PC-9 (cell line): ENCODE results near the gene ABAT. TPM values are rescaled to one million over a fixed set of nuclear protein-coding genes. Genes with fewer than 3 reads are reported as not detected.

Source experiments
- BruUV-seq: library from RNA; stranded (reverse); fragments of 400-500 nt; replicated peaks from 2 replicates; lab custom pipeline; 2021; lab: Mats Ljungman, UMichigan
- CTCF ChIA-PET: fragments of 300-600 bp; sonication (Branson Sonifier 250); formaldehyde crosslinking; loops from one replicate; lab custom pipeline; 2022; ENCODE audit warnings: antibody characterized with exemption; lab: Charles Lee
- POLR2A ChIA-PET: fragments of 300-600 bp; sonication (Branson Sonifier 250); formaldehyde crosslinking; loops from one replicate; lab custom pipeline; 2022; ENCODE audit warnings: antibody characterized with exemption; ENCODE audit not compliant: unreplicated experiment; lab: Charles Lee
- DNase-seq, 2 experiments: peaks; one replicate each; pipeline versions ENCODE4 v3.0.0 to v3.0.0-alpha.2; 2015 to 2022; ENCODE audit warnings: mixed read lengths in 1 of 2
- H2AFZ ChIP-seq: fragments of 200-600 bp; sonication (generic); 2 replicates; pipeline ENCODE4 v1.8.1; 2017; ENCODE audit warnings: antibody characterized with exemption
- H3F3A ChIP-seq: fragments of 200-600 bp; sonication (generic); 2 replicates; pipeline ENCODE4 v1.8.1; 2017; ENCODE audit warnings: antibody characterized with exemption, mild to moderate bottlenecking, low read depth; ENCODE audit not compliant: insufficient read depth
- H3K27ac ChIP-seq: fragments of 200-600 bp; sonication (generic); 2 replicates; pipeline ENCODE4 v1.6.1; 2016; ENCODE audit warnings: mixed run types
- H3K27me3 ChIP-seq: fragments of 200-600 bp; sonication (generic); 2 replicates; pipeline ENCODE4 v1.6.1; 2016; ENCODE audit warnings: low read depth, mixed run types; ENCODE audit not compliant: insufficient read depth
- H3K36me3 ChIP-seq: fragments of 200-600 bp; sonication (generic); 2 replicates; pipeline ENCODE4 v1.6.1; 2016; ENCODE audit warnings: low read depth, mixed run types
- H3K4me1 ChIP-seq: fragments of 200-600 bp; sonication (generic); replicated peaks from 2 replicates; pipeline ENCODE4 v1.6.1; 2016; ENCODE audit warnings: mixed run types; ENCODE audit not compliant: insufficient read depth
- H3K4me2 ChIP-seq: fragments of 200-600 bp; sonication (generic); 2 replicates; pipeline ENCODE4 v1.6.1; 2017; ENCODE audit warnings: mixed run types
- H3K4me3 ChIP-seq: fragments of 200-600 bp; sonication (generic); 2 replicates; pipeline ENCODE4 v1.6.1; 2016; ENCODE audit warnings: mixed run types
- H3K79me2 ChIP-seq: fragments of 200-600 bp; sonication (generic); 2 replicates; pipeline ENCODE4 v1.6.1; 2017; ENCODE audit warnings: low read depth, mixed run types
- H3K9me2 ChIP-seq: fragments of 200-600 bp; sonication (generic); 2 replicates; pipeline ENCODE4 v1.8.1; 2017; ENCODE audit warnings: mild to moderate bottlenecking; ENCODE audit not compliant: insufficient read depth
- H3K9me3 ChIP-seq: fragments of 200-600 bp; sonication (generic); 2 replicates; pipeline ENCODE4 v1.8.1; 2016; ENCODE audit warnings: low read depth; ENCODE audit not compliant: insufficient read depth
- H4K20me1 ChIP-seq: fragments of 200-600 bp; sonication (generic); 2 replicates; pipeline ENCODE4 v1.8.1; 2017; ENCODE audit not compliant: insufficient read depth
- EZH2 ChIP-seq: fragments of 200-600 bp; sonication (generic); IDR thresholded peaks from 2 replicates; pipeline ENCODE4 v1.8.0; 2017; ENCODE audit warnings: antibody characterized with exemption, low read depth
- intact Hi-C: fragments of 100-400 bp; cut with micrococcal nuclease; formaldehyde crosslinking; loops from one replicate; pipeline ENCODE4 v1.10.0; 2022; ENCODE audit not compliant: unreplicated experiment
- total RNA-seq: library from RNA; stranded (reverse); gene quantifications from 2 replicates; pipeline ENCODE4 v1.2.3, GENCODE V29; 2021
- TF ChIP-seq, protein P1 (sequence below): fragments of 200-600 bp; sonication (generic); conservative IDR thresholded peaks from 2 replicates; pipeline ENCODE4 v1.6.1; 2017; ENCODE audit warnings: mixed run types, antibody characterized with exemption, mild to moderate bottlenecking, moderate library complexity

The ABAT gene
- total RNA-seq, 1 experiment from 2014 or later = 12.9 TPM

DNA sequence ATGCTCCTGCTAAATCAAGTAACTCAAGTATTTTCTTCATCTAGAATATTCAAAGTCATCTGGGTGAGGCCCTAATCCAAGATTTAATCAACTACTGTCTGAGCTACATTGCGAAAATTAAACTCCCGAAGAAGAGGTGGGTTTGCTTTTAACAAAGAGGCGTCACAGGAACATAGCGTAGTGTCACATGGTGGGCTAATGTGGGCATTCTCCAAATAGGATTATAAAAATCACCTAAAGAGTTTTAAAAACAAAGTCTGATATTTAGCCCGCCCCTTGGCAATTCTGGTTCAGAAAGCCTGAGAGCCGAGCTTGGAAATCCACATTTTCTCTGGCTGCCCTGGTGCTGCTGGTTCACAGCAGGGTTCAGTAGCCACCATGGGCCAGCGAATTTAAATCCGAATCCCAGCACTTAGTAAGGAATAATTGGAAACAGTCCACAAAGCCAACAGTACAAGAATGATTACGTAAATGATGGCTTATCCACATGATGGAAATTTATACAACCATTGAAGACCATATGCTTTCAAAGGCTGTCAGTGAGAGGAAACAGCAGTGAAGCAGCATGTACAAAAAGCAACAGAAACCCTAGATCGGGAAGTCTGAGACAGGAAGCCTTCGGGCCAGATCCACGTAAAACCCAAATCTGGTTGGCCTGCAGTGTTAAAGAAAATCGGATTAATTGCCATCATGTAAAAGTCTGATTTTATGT is 132.0 kb downstream of the ABAT start:
- H2AFZ ChIP-seq = no peak overlapping the region
- no peaks in the 10 kb centered on the region for H3K9me3 ChIP-seq
- peaks cover 29% of the 10 kb centered on the region for H3K79me2 ChIP-seq
- H3K4me3 ChIP-seq = no peak overlapping the region
- H4K20me1 ChIP-seq = peaks cover 66% of the 10 kb centered on the region
- H3K4me1 ChIP-seq = no peaks in the 10 kb centered on the region
- intact Hi-C loops = no loop called here
- TF ChIP-seq, protein P1, sequence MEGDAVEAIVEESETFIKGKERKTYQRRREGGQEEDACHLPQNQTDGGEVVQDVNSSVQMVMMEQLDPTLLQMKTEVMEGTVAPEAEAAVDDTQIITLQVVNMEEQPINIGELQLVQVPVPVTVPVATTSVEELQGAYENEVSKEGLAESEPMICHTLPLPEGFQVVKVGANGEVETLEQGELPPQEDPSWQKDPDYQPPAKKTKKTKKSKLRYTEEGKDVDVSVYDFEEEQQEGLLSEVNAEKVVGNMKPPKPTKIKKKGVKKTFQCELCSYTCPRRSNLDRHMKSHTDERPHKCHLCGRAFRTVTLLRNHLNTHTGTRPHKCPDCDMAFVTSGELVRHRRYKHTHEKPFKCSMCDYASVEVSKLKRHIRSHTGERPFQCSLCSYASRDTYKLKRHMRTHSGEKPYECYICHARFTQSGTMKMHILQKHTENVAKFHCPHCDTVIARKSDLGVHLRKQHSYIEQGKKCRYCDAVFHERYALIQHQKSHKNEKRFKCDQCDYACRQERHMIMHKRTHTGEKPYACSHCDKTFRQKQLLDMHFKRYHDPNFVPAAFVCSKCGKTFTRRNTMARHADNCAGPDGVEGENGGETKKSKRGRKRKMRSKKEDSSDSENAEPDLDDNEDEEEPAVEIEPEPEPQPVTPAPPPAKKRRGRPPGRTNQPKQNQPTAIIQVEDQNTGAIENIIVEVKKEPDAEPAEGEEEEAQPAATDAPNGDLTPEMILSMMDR = no peak
- TF ChIP-seq EZH2 = no peak
- ChIA-PET POLR2A (interaction anchor here (0.6 to 0.7 kb wide), 2 partner anchors 34 to 1971 kb away, joined by 3 to 5 read pairs; no protein-coding TSS in a partner anchor), CTCF (no interaction called here)
- H3F3A ChIP-seq = peaks cover 15% of the 10 kb centered on the region
- no TSS peak for BruUV-seq
- DNase-seq = no peak
- no peaks in the 10 kb centered on the region for H3K9me2 ChIP-seq
- H3K4me2 ChIP-seq = no peak overlapping the region
- H3K27ac ChIP-seq = no peak overlapping the region
- peaks cover 62% of the 10 kb centered on the region for H3K36me3 ChIP-seq
- no peaks in the 10 kb centered on the region for H3K27me3 ChIP-seq

DNA sequence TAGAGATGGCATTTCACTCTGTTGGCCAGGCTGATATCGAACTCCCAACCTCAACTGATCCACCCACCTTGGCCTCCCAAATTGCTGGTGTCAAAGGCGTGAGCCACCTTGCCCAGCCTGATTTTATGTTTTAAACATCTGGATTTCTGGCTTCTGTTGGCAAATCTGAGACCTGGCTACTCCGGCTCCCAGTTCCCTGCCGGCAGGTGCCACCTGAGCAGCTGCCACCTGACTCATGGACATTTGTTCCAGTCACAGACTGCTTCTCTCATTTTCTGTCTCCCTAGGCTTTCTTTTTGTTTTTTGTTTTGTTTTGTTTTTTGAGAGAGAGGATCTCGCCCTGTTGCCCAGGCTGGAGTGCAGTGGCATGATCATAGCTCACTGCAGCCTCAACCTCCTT is 132.8 kb downstream of the ABAT start:
- POLR2A ChIA-PET = no interaction called here
- intact Hi-C loops = no loop called here
- Histone ChIP-seq H3K9me2 (no peaks in the 10 kb centered on the region), H3K36me3 (peaks cover 64% of the 10 kb centered on the region), H3K4me2 (no peak overlapping the region), H3K27ac (no peak overlapping the region), H3K4me3 (no peak overlapping the region), H3K27me3 (no peaks in the 10 kb centered on the region), H3K9me3 (no peaks in the 10 kb centered on the region), H2AFZ (no peak overlapping the region), H3K4me1 (no peaks in the 10 kb centered on the region), H3K79me2 (peaks cover 22% of the 10 kb centered on the region), H3F3A (peaks cover 12% of the 10 kb centered on the region), H4K20me1 (peaks cover 60% of the 10 kb centered on the region)
- DNase-seq = no peak
- BruUV-seq = no TSS peak
- CTCF ChIA-PET = no interaction called here
- no peak for TF ChIP-seq EZH2
- TF ChIP-seq, protein P1 = no peak

DNA sequence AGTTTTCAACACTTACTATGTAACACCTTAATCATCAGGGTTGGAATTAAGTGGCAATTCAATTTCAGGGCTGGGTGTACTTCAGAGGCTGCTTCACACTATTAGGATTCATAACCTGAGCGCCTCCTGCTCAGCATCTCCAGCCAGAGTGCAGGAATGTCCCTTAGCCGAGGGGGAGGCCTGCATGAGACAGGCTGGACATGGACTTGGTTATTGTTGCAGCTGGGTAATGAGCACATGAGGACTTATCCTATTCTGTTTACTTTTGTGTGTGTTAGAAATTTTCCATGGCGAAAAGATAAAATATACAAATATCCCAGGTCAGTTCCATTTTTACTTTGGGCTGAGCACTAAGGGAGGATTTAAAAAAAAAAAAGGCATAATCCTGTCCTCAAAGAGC is 133.6 kb downstream of the ABAT start:
- H3K27ac ChIP-seq = no peak overlapping the region
- POLR2A ChIA-PET = no interaction called here
- H3K79me2 ChIP-seq = peaks cover 16% of the 10 kb centered on the region
- no peak for TF ChIP-seq EZH2
- TF ChIP-seq, protein P1 = no peak
- no peak overlapping the region for H2AFZ ChIP-seq
- H3K9me3 ChIP-seq = no peaks in the 10 kb centered on the region
- H3K4me1 ChIP-seq = no peaks in the 10 kb centered on the region
- intact Hi-C loops = no loop called here
- DNase-seq = no peak
- H3K4me2 ChIP-seq = no peak overlapping the region
- peaks cover 8% of the 10 kb centered on the region for H3F3A ChIP-seq
- CTCF ChIA-PET = no interaction called here
- H3K36me3 ChIP-seq = peaks cover 65% of the 10 kb centered on the region
- no peaks in the 10 kb centered on the region for H3K27me3 ChIP-seq
- BruUV-seq = no TSS peak
- no peak overlapping the region for H3K4me3 ChIP-seq
- H3K9me2 ChIP-seq = no peaks in the 10 kb centered on the region
- peaks cover 52% of the 10 kb centered on the region for H4K20me1 ChIP-seq
